NB4 (cell line): ENCODE data around the gene AGBL4.

ENCODE experiments used
- DNase-seq: peaks from one replicate; pipeline ENCODE4 v3.0.0; 2010; ENCODE audit warnings: low read depth
- H3K4me3 ChIP-seq: one replicate; pipeline ENCODE4 v1.5.1; 2011; ENCODE audit warnings: mild to moderate bottlenecking, low read depth, low read length, moderate library complexity
- CTCF ChIP-seq: IDR thresholded peaks from one replicate; pipeline ENCODE4 v1.5.1; 2012; ENCODE audit warnings: low read depth, low read length
- MYC ChIP-seq: IDR thresholded peaks from 2 replicates; pipeline ENCODE4 v1.6.1; 2011; ENCODE audit warnings: low read depth, low read length
- POLR2A ChIP-seq: IDR thresholded peaks from 2 replicates; pipeline ENCODE4 v1.6.1; 2011; ENCODE audit warnings: mild to moderate bottlenecking; ENCODE audit not compliant: insufficient read length; ENCODE audit errors: extremely low read depth
- TF ChIP-seq, protein P1 (sequence below): IDR thresholded peaks from 2 replicates; pipeline ENCODE4 v1.6.1; 2011; ENCODE audit warnings: low read depth, low read length

Gene AGBL4

DNA sequence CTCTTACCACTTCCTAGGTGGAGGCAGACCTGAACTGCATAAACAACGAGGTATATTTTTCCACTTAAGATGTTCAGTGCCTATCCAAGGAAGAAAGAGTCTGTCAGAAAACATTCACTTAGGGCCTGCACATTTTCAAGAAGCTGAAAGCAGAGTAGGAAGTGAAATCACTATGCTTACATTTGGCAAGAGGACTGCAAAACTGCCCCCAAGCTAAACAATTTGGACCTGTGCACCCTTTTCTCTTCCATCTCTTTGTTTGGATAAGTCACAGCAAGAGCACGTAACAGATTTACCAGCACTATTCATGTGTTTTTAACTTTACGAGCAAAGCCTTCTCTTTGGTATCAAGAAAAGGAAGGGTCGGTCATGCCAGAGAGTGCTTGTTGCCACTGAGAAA lies 1233.9 kb downstream of the AGBL4 start:
- TF ChIP-seq CTCF (no peak), POLR2A (no peak)
- no peak overlapping the region for H3K4me3 ChIP-seq
- no peak for DNase-seq

- H3K4me3 ChIP-seq, result no peak overlapping the region
- no peak for DNase-seq
- TF ChIP-seq, protein P1, sequence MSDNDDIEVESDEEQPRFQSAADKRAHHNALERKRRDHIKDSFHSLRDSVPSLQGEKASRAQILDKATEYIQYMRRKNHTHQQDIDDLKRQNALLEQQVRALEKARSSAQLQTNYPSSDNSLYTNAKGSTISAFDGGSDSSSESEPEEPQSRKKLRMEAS, result no peak
- TF ChIP-seq CTCF (no peak), POLR2A (no peak), MYC (no peak)
Observed at GRCh38 chr1:48785869-48786268, 1237.9 kb downstream of the AGBL4 start.

DNA sequence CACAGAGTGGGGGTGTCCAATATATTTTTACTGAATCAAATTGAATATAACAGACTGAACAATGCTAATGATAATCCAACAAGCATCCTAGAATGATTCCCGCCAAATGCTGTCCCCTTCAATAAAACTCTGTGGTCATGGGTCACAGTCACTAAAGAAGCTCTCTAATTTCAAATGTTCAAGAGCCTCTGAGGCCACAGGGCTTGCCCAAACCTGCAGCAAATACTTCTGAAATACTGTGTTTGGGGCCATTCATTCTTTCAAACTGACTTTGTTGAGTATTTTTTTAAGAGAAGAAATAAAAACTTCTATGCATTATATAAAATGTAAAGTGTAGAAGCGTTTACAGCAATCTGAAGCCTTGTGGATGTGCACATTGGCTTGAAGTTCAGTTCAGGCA lies 1239.5 kb downstream of the AGBL4 start:
- TF ChIP-seq POLR2A, result no peak
- no peak for TF ChIP-seq CTCF
- no peak for TF ChIP-seq MYC
- TF ChIP-seq, protein P1, result no peak
- no peak for DNase-seq
- no peak overlapping the region for H3K4me3 ChIP-seq

GRCh38 chr1:48777219-48777895 lies 1246.4 kb downstream of the AGBL4 start:
- DNase-seq, result no peak
- TF ChIP-seq POLR2A, result no peak
- no peak for TF ChIP-seq CTCF

DNA sequence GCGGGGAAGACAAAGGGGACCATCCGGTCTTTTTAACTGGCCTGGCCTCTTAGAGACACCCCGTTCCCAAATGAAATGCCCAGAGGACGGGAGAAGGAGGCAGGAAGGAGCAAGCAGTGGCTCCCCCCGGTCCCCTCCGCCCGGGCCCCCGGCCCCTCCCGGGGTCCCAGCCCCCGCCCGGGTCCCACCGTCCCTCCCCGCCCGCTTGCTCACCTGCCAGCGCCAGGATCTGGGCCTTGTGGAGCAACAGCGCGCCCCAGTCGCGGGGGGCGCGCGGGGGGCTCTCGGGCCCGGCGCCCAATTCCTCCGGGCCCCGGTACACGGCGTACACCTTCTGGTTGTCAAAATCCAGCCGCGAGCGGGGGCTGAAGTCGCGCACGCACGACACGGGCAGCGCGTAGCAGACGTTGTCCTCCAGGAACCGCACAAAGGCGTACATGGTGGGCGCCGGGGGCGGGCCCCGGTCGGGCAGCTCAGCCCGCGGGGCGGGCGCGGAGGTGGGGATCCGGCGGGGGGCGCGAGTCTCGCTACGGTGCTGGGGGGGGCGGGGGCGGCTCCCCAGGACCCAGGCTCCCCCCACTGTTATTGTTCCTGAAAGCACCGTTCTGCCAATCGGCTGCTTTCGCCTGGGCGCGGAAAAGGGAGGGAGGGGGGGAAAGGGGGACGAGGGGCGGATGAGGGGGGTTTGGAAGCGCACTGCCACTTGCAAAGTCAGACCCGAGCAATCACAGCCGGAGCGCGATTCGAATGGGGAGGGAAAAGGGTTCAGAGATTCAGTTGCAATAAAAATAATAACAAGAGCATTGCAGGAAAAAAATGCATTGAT lies 1247.1 kb downstream of the AGBL4 start, which contains the start of gene BEND5:
Gene BEND5 (minus strand): TSS at position 499 of the 826 bp plus-strand sequence. CDS start 60 bp downstream, at position 439.
- TF ChIP-seq, protein P1, result no peak
- TF ChIP-seq MYC, result no peak
- TF ChIP-seq CTCF, result no peak
- no peak for TF ChIP-seq POLR2A
- H3K4me3 ChIP-seq, result peak within 1 kb of the TSS; percentile 6
- peak; percentile 18 for DNase-seq

More at GRCh38 chr1:48777219-48777895, 1246.4 kb downstream of the AGBL4 start:
- H3K4me3 ChIP-seq, result peak overlapping the region; percentile 6
